Calu3 (cell line): ENCODE measurements around the gene CMTM2. TPM values are rescaled to one million over a fixed set of nuclear protein-coding genes. Genes with fewer than 3 reads are reported as not detected.
A peak's percentile ranks its signal among the peaks of the same experiment; 100 is the strongest.

Experiments
- BruUV-seq: library from RNA; stranded (reverse); fragments of 400-500 nt; replicated peaks from 2 replicates; lab custom pipeline; 2021; lab: Mats Ljungman, UMichigan
- CTCF ChIA-PET: fragments of 300-600 bp; sonication (Branson Sonifier 250); formaldehyde crosslinking; loops from one replicate; lab custom pipeline; 2022; ENCODE audit warnings: antibody characterized with exemption; lab: Charles Lee
- DNase-seq: peaks from one replicate; pipeline ENCODE4 v3.0.0; 2022
- H3K27ac Mint-ChIP-seq: one replicate; pipeline ENCODE4 v1.8.0; 2022; ENCODE audit warnings: mixed read lengths; ENCODE audit not compliant: unreplicated experiment
- H3K27me3 Mint-ChIP-seq: one replicate; pipeline ENCODE4 v1.8.0; 2022; ENCODE audit warnings: mixed read lengths; ENCODE audit not compliant: unreplicated experiment
- H3K36me3 Mint-ChIP-seq: one replicate; pipeline ENCODE4 v1.8.0; 2022; ENCODE audit warnings: mild to moderate bottlenecking, moderate library complexity, mixed read lengths; ENCODE audit not compliant: insufficient read depth, unreplicated experiment
- H3K4me1 Mint-ChIP-seq: one replicate; pipeline ENCODE4 v1.8.0; 2022; ENCODE audit warnings: mild to moderate bottlenecking, low read depth, mixed read lengths; ENCODE audit not compliant: unreplicated experiment
- H3K4me3 Mint-ChIP-seq: one replicate; pipeline ENCODE4 v1.8.0; 2022; ENCODE audit warnings: mild to moderate bottlenecking, low read depth, moderate library complexity, mixed read lengths; ENCODE audit not compliant: unreplicated experiment
- H3K9me3 Mint-ChIP-seq: one replicate; pipeline ENCODE4 v1.8.0; 2022; ENCODE audit warnings: low read depth, mixed read lengths; ENCODE audit not compliant: unreplicated experiment
- CTCF ChIP-seq: fragments of 200-600 bp; IDR thresholded peaks from one replicate; pipeline ENCODE4 v1.8.0; 2022; ENCODE audit warnings: antibody characterized with exemption; ENCODE audit not compliant: unreplicated experiment
- intact Hi-C: fragments of 100-400 bp; cut with micrococcal nuclease; formaldehyde crosslinking; loops from one replicate; pipeline ENCODE4 v1.10.0; 2022; ENCODE audit not compliant: unreplicated experiment
- total RNA-seq: library from RNA; stranded (reverse); gene quantifications from 2 replicates; pipeline ENCODE4 v1.2.3, GENCODE V29; 2022

The CMTM2 gene
- total RNA-seq, 1 experiment from 2014 or later: 0.92 TPM

GRCh38 chr16:66568355-66568754, 10.9 kb upstream of the CMTM2 start:
- TF ChIP-seq CTCF: no peak
- peaks cover 79% of the 10 kb centered on the region for H3K36me3 Mint-ChIP-seq
- no TSS peak for BruUV-seq
- no peak for DNase-seq
- no peaks in the 10 kb centered on the region for H3K9me3 Mint-ChIP-seq
- peak overlapping the region; percentile 90 for H3K27ac Mint-ChIP-seq
- no peaks in the 10 kb centered on the region for H3K27me3 Mint-ChIP-seq
- intact Hi-C loops: no loop called here
- CTCF ChIA-PET: no interaction called here
- peaks cover 21% of the 10 kb centered on the region for H3K4me1 Mint-ChIP-seq
- no peak overlapping the region for H3K4me3 Mint-ChIP-seq

- Mint-ChIP-seq H3K4me1 (peaks cover 21% of the 10 kb centered on the region), H3K9me3 (no peaks in the 10 kb centered on the region)
- TSS peak; percentile 6 for BruUV-seq
These were observed 10.1 kb upstream of the CMTM2 start for GRCh38 chr16:66569131-66569530.

GRCh38 chr16:66569827-66570405, 9.3 kb upstream of the CMTM2 start:
- intact Hi-C loops: no loop called here
- Mint-ChIP-seq H3K4me1 (peaks cover 21% of the 10 kb centered on the region), H3K27ac (peak overlapping the region; percentile 90), H3K4me3 (no peak overlapping the region), H3K9me3 (no peaks in the 10 kb centered on the region), H3K27me3 (no peaks in the 10 kb centered on the region), H3K36me3 (peaks cover 63% of the 10 kb centered on the region)
- CTCF ChIA-PET: interaction anchor here (0.5 to 2.2 kb wide), 5 partner anchors 10 to 188 kb away, joined by 3 to 6 read pairs (median 4); no protein-coding TSS in a partner anchor
- no peak for TF ChIP-seq CTCF
- no TSS peak for BruUV-seq
- DNase-seq: no peak

More at GRCh38 chr16:66569131-66569530, 10.1 kb upstream of the CMTM2 start:
- Mint-ChIP-seq H3K36me3 (peaks cover 71% of the 10 kb centered on the region), H3K4me3 (peak overlapping the region; percentile 15), H3K27me3 (no peaks in the 10 kb centered on the region), H3K27ac (peak overlapping the region; percentile 90)
- intact Hi-C loops: no loop called here
- DNase-seq: no peak
- CTCF ChIA-PET: interaction anchor here (1.0 to 2.2 kb wide), 3 partner anchors 11 to 47 kb away, joined by 4 to 6 read pairs (median 5); no protein-coding TSS in a partner anchor
- TF ChIP-seq CTCF: no peak

GRCh38 chr16:66572356-66572755, 6.9 kb upstream of the CMTM2 start:
- DNase-seq: no peak
- intact Hi-C loops: no loop called here
- Mint-ChIP-seq H3K4me1 (peaks cover 18% of the 10 kb centered on the region), H3K36me3 (peaks cover 39% of the 10 kb centered on the region), H3K9me3 (no peaks in the 10 kb centered on the region), H3K27ac (peak overlapping the region; percentile 4), H3K4me3 (no peak overlapping the region), H3K27me3 (no peaks in the 10 kb centered on the region)
- no TSS peak for BruUV-seq
- CTCF ChIA-PET: interaction anchor here (0.6 kb wide), 2 partner anchors 24 to 410 kb away, joined by 3 to 4 read pairs; no protein-coding TSS in a partner anchor
- TF ChIP-seq CTCF: no peak
